ENCODE data around the gene PREPL. TPM values are rescaled to one million over a fixed set of nuclear protein-coding genes. Genes with fewer than 3 reads are reported as not detected.
"Not testable (repeated sequence)": the region's sequence is repeated elsewhere in the genome, so short reads cannot be mapped to it uniquely, and the experiment has no call there.

PREPL gene
- total and polyA plus RNA-seq, 2 donors from 2014 or later, result 32.1 to 67.9 TPM

GRCh38 chr2:44304258-44304657, 57.0 kb downstream of the PREPL start:
- Histone ChIP-seq H3K36me3 (ENCODE audit: control insufficient read depth in 2 of 3, insufficient read depth in 3 of 3, low read length in 3 of 3) (peaks cover 0 to 51% (median 28%) of the 10 kb centered on the region in 3 donors), H3K4me3 (ENCODE audit: low read length in 3 of 3) (no peak overlapping the region), H3K27ac (ENCODE audit: low read depth in 2 of 2, low read length in 2 of 2) (no peak overlapping the region), H3K9me3 (ENCODE audit: control insufficient read depth in 2 of 3, insufficient read depth in 1 of 3, low read length in 3 of 3) (peaks cover 0 to under 1% (median 0%) of the 10 kb centered on the region in 3 donors), H3K9ac (ENCODE audit: low read length in 3 of 3) (no peak overlapping the region), H3K4me1 (ENCODE audit: control insufficient read depth in 2 of 3, insufficient read depth in 2 of 3, low read depth in 1 of 3, low read length in 3 of 3) (no peaks in the 10 kb centered on the region), H3K27me3 (ENCODE audit: control insufficient read depth, insufficient read depth, low read length) (no peaks in the 10 kb centered on the region)
- intact Hi-C loops (cut with DNase I), result no loop called here
- DNase-seq (no peak), FAIRE-seq (no peak)
- no peak for TF ChIP-seq CTCF (IDR thresholded peaks at IDR 0.05; ENCODE audit: borderline replicate concordance, extremely low read depth, insufficient read depth)

- H3K4me1 ChIP-seq (ENCODE audit: control insufficient read depth in 2 of 3, insufficient read depth in 2 of 3, low read depth in 1 of 3, low read length in 3 of 3); H3K4me3 ChIP-seq (ENCODE audit: low read length in 3 of 3); FAIRE-seq; H3K9ac ChIP-seq (ENCODE audit: low read length in 3 of 3); intact Hi-C loops (cut with DNase I); H3K27ac ChIP-seq (ENCODE audit: low read depth in 2 of 2, low read length in 2 of 2); H3K27me3 ChIP-seq (ENCODE audit: control insufficient read depth, insufficient read depth, low read length); H3K9me3 ChIP-seq (ENCODE audit: control insufficient read depth in 2 of 3, insufficient read depth in 1 of 3, low read length in 3 of 3); DNase-seq: not testable (repeated sequence)
- H3K36me3 ChIP-seq (ENCODE audit: control insufficient read depth in 2 of 3, insufficient read depth in 3 of 3, low read length in 3 of 3), result peaks cover 0 to 52% (median 28%) of the 10 kb centered on the region in 3 donors
These were observed 57.5 kb downstream of the PREPL start for GRCh38 chr2:44303766-44304165.

GRCh38 chr2:44301111-44301510, 60.2 kb downstream of the PREPL start:
- peaks cover 0 to 7% (median 0%) of the 10 kb centered on the region in 3 donors for H3K4me1 ChIP-seq (ENCODE audit: control insufficient read depth in 2 of 3, insufficient read depth in 2 of 3, low read depth in 1 of 3, low read length in 3 of 3)
- no peaks in the 10 kb centered on the region for H3K9me3 ChIP-seq (ENCODE audit: control insufficient read depth in 2 of 3, insufficient read depth in 1 of 3, low read length in 3 of 3)
- DNase-seq, result no peak
- intact Hi-C loops (cut with DNase I), result no loop called here
- H3K27ac ChIP-seq (ENCODE audit: low read depth in 2 of 2, low read length in 2 of 2), result no peak overlapping the region
- FAIRE-seq, result no peak
- H3K27me3 ChIP-seq (ENCODE audit: control insufficient read depth, insufficient read depth, low read length), result no peaks in the 10 kb centered on the region
- no peak overlapping the region for H3K9ac ChIP-seq (ENCODE audit: low read length in 3 of 3)
- no peak for TF ChIP-seq CTCF (IDR thresholded peaks at IDR 0.05; ENCODE audit: borderline replicate concordance, extremely low read depth, insufficient read depth)
- H3K4me3 ChIP-seq (ENCODE audit: low read length in 3 of 3), result no peak overlapping the region
- peaks cover 0 to 48% (median 26%) of the 10 kb centered on the region in 3 donors for H3K36me3 ChIP-seq (ENCODE audit: control insufficient read depth in 2 of 3, insufficient read depth in 3 of 3, low read length in 3 of 3)

DNA sequence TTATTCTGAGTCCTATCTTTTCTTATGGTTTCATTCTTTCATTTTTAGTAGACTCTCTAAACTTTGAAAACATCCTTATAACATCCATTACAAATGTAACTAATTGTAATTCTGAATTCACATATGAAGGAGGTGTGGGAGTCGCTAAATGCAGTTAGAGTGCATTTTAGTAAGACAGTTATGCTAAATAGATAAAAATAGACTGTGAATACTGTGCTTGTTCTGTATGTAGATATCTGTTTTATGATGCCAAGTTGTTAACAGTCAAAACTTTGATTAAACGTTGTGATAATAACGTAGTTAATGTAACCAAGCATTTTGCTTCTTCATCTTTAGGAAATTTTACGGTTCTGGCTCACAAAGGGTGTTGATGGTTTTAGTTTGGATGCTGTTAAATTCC, 61.7 kb downstream of the PREPL start:
- no peaks in the 10 kb centered on the region for H3K9me3 ChIP-seq (ENCODE audit: control insufficient read depth in 2 of 3, insufficient read depth in 1 of 3, low read length in 3 of 3)
- FAIRE-seq (no peak), DNase-seq (no peak)
- TF ChIP-seq CTCF (IDR thresholded peaks at IDR 0.05; ENCODE audit: borderline replicate concordance, extremely low read depth, insufficient read depth), result no peak
- H3K27me3 ChIP-seq (ENCODE audit: control insufficient read depth, insufficient read depth, low read length), result no peaks in the 10 kb centered on the region
- H3K4me3 ChIP-seq (ENCODE audit: low read length in 3 of 3), result no peak overlapping the region
- H3K27ac ChIP-seq (ENCODE audit: low read depth in 2 of 2, low read length in 2 of 2), result no peak overlapping the region
- intact Hi-C loops (cut with DNase I), result no loop called here
- H3K9ac ChIP-seq (ENCODE audit: low read length in 3 of 3), result no peak overlapping the region
- H3K36me3 ChIP-seq (ENCODE audit: control insufficient read depth in 2 of 3, insufficient read depth in 3 of 3, low read length in 3 of 3), result peaks cover 0 to 44% (median 23%) of the 10 kb centered on the region in 3 donors
- peaks cover 0 to 17% (median 10%) of the 10 kb centered on the region in 3 donors for H3K4me1 ChIP-seq (ENCODE audit: control insufficient read depth in 2 of 3, insufficient read depth in 2 of 3, low read depth in 1 of 3, low read length in 3 of 3)

Data from kidney (tissue), 14 donors.